OCI-LY3 (cell line): ENCODE measurements around the gene SIL1.

Experiments used
- EZH2phosphoT487 ChIP-seq: fragments of 200-600 bp; shearing (Covaris generic); IDR thresholded peaks from 2 replicates; pipeline ENCODE4 v1.6.1; 2018; ENCODE audit warnings: antibody characterized with exemption, mixed run types, low read depth
- TF ChIP-seq, protein P1 (sequence below): fragments of 200-600, 300-600 bp; sonication (generic); IDR thresholded peaks from 2 replicates; pipeline ENCODE4 v1.5.1; 2014; ENCODE audit warnings: antibody characterized with exemption, low read length, low read depth

- TF ChIP-seq, protein P1, sequence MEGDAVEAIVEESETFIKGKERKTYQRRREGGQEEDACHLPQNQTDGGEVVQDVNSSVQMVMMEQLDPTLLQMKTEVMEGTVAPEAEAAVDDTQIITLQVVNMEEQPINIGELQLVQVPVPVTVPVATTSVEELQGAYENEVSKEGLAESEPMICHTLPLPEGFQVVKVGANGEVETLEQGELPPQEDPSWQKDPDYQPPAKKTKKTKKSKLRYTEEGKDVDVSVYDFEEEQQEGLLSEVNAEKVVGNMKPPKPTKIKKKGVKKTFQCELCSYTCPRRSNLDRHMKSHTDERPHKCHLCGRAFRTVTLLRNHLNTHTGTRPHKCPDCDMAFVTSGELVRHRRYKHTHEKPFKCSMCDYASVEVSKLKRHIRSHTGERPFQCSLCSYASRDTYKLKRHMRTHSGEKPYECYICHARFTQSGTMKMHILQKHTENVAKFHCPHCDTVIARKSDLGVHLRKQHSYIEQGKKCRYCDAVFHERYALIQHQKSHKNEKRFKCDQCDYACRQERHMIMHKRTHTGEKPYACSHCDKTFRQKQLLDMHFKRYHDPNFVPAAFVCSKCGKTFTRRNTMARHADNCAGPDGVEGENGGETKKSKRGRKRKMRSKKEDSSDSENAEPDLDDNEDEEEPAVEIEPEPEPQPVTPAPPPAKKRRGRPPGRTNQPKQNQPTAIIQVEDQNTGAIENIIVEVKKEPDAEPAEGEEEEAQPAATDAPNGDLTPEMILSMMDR: no peak
- TF ChIP-seq EZH2phosphoT487: no peak
Measured at GRCh38 chr5:138929571-138929955, 268.6 kb downstream of the SIL1 start.
